HFFc6 (cell line): ENCODE data around the gene GPHN. TPM values are rescaled to one million over a fixed set of nuclear protein-coding genes. Genes with fewer than 3 reads are reported as not detected.

Experiments
- DNase-seq: peaks from one replicate; pipeline ENCODE4 v3.0.0-alpha.2; 2018
- H3K27ac Mint-ChIP-seq: 2 replicates; pipeline ENCODE4 v1.8.0; 2020; ENCODE audit warnings: mild to moderate bottlenecking, mixed read lengths
- H3K27me3 Mint-ChIP-seq: 2 replicates; pipeline ENCODE4 v1.8.0; 2021; ENCODE audit warnings: mild to moderate bottlenecking, moderate library complexity, mixed read lengths; ENCODE audit not compliant: insufficient read depth
- H3K36me3 Mint-ChIP-seq: 2 replicates; pipeline ENCODE4 v1.8.0; 2021; ENCODE audit warnings: low read depth, mixed read lengths
- H3K4me1 Mint-ChIP-seq: 2 replicates; pipeline ENCODE4 v1.8.0; 2020; ENCODE audit warnings: low read depth, mixed read lengths
- H3K4me3 Mint-ChIP-seq: 2 replicates; pipeline ENCODE4 v1.8.0; 2020; ENCODE audit warnings: mild to moderate bottlenecking, moderate library complexity, mixed read lengths
- H3K9me3 Mint-ChIP-seq: 2 replicates; pipeline ENCODE4 v1.8.0; 2020; ENCODE audit warnings: mild to moderate bottlenecking, mixed read lengths
- CTCF ChIP-seq: fragments of 200-600 bp; sonication (generic); IDR thresholded peaks from 2 replicates; pipeline ENCODE4 v1.5.0; 2021; ENCODE audit warnings: antibody characterized with exemption, mild to moderate bottlenecking
- long read RNA-seq: library from polyadenylated mRNA; unstranded; transcript quantifications from one replicate; pipeline ENCODE4 v2.0.0, GENCODE V29; 2019
- total RNA-seq, 6 experiments: library from RNA; stranded (reverse); fragmentation: NEBNext Ultra II Directional; extraction: Animal tissue kit (Norgen Biotek cat#: 25700); gene quantifications; 2 replicates in 1 of 6; 3 replicates in 5 of 6; pipeline ENCODE4 v1.2.3, GENCODE V29; 2021

Gene GPHN
- 10 to 100 TPM; 11.2 to 16.4 (median 15.0) TPM for total RNA-seq
- long read RNA-seq, full-length matches to known transcripts, result 2 of 6 reads
- long read RNA-seq, partial matches to known transcripts, result 1 of 6 reads
- long read RNA-seq, other reads (novel, unspliced or antisense), result 3 of 6 reads

GRCh38 chr14:66507722-66508546 lies at the start of gene GPHN:
TSS of gene GPHN (plus strand) at chr14:66508147.
- no peaks in the 10 kb centered on the region for H3K36me3 Mint-ChIP-seq
- H3K27me3 Mint-ChIP-seq, result no peaks in the 10 kb centered on the region; the same call in 1 of the 2 replicates
- peak; percentile 98 for DNase-seq
- peaks cover 23% of the 10 kb centered on the region for H3K4me1 Mint-ChIP-seq
- no peaks in the 10 kb centered on the region for H3K9me3 Mint-ChIP-seq
- peak; percentile 56 for TF ChIP-seq CTCF
- peak within 1 kb of the TSS; percentile 89 for H3K27ac Mint-ChIP-seq
- peak within 1 kb of the TSS; percentile 90 for H3K4me3 Mint-ChIP-seq

- Mint-ChIP-seq H3K27me3 (no peaks in the 10 kb centered on the region), H3K4me3 (no peak overlapping the region), H3K27ac (no peak overlapping the region), H3K4me1 (no peaks in the 10 kb centered on the region), H3K9me3 (peaks cover 11% of the 10 kb centered on the region; the same call in 1 of the 2 replicates), H3K36me3 (no peaks in the 10 kb centered on the region)
- no peak for DNase-seq
- no peak for TF ChIP-seq CTCF
These were observed 48.3 kb upstream of the GPHN start for GRCh38 chr14:66459603-66460002.

GRCh38 chr14:66464261-66464660 lies 43.7 kb upstream of the GPHN start:
- TF ChIP-seq CTCF, result no peak
- H3K9me3 Mint-ChIP-seq, result peaks cover 8% of the 10 kb centered on the region; the same call in 1 of the 2 replicates

GRCh38 chr14:66468778-66469367 lies 39.1 kb upstream of the GPHN start:
- Mint-ChIP-seq H3K27me3 (no peaks in the 10 kb centered on the region), H3K36me3 (no peaks in the 10 kb centered on the region), H3K4me3 (no peak overlapping the region), H3K9me3 (peaks cover 25% of the 10 kb centered on the region), H3K27ac (no peak overlapping the region), H3K4me1 (no peaks in the 10 kb centered on the region)
- TF ChIP-seq CTCF, result no peak
- no peak for DNase-seq

More at GRCh38 chr14:66464261-66464660, 43.7 kb upstream of the GPHN start:
- no peaks in the 10 kb centered on the region for H3K36me3 Mint-ChIP-seq
- H3K27me3 Mint-ChIP-seq, result no peaks in the 10 kb centered on the region
- no peak overlapping the region for H3K4me3 Mint-ChIP-seq
- no peak overlapping the region for H3K27ac Mint-ChIP-seq
- H3K4me1 Mint-ChIP-seq, result no peaks in the 10 kb centered on the region
- no peak for DNase-seq

- no peak overlapping the region for H3K4me3 Mint-ChIP-seq
- H3K36me3 Mint-ChIP-seq, result no peaks in the 10 kb centered on the region
- DNase-seq, result no peak
- no peak for TF ChIP-seq CTCF
- no peaks in the 10 kb centered on the region for H3K4me1 Mint-ChIP-seq
- peaks cover 17% of the 10 kb centered on the region for H3K9me3 Mint-ChIP-seq
- H3K27me3 Mint-ChIP-seq, result no peaks in the 10 kb centered on the region
- no peak overlapping the region for H3K27ac Mint-ChIP-seq
These were observed 36.4 kb upstream of the GPHN start for GRCh38 chr14:66471584-66471983.
